Ishikawa (cell line): Measurements from ENCODE around the gene MGAM2.
A peak's percentile ranks its signal among the peaks of the same experiment; 100 is the strongest.

Experiments
- CEBPB ChIP-seq: IDR thresholded peaks from 2 replicates; pipeline ENCODE4 v1.6.1; 2012
- CREB1 ChIP-seq: IDR thresholded peaks from 2 replicates; pipeline ENCODE4 v1.6.1; 2012; ENCODE audit warnings: low read depth
- EGR1 ChIP-seq: IDR thresholded peaks from 2 replicates; pipeline ENCODE4 v1.6.1; 2012
- EP300 ChIP-seq: IDR thresholded peaks from 2 replicates; pipeline ENCODE4 v1.6.1; 2012; ENCODE audit warnings: borderline replicate concordance
- FOXM1 ChIP-seq: IDR thresholded peaks from 2 replicates; pipeline ENCODE4 v1.6.1; 2012; ENCODE audit warnings: low read depth, borderline replicate concordance
- MAX ChIP-seq: IDR thresholded peaks from 2 replicates; pipeline ENCODE4 v1.6.1; 2012
- NFIC ChIP-seq: IDR thresholded peaks from 2 replicates; pipeline ENCODE4 v1.6.1; 2012
- RAD21 ChIP-seq: IDR thresholded peaks from 2 replicates; pipeline ENCODE4 v1.6.1; 2012; ENCODE audit warnings: low read depth
- REST ChIP-seq: IDR thresholded peaks from 2 replicates; pipeline ENCODE4 v1.6.1; 2012; ENCODE audit warnings: low read depth, mild to moderate bottlenecking
- TAF1 ChIP-seq: IDR thresholded peaks from 2 replicates; pipeline ENCODE4 v1.6.1; 2012; ENCODE audit warnings: low read depth, mild to moderate bottlenecking
- TCF12 ChIP-seq: IDR thresholded peaks from 2 replicates; pipeline ENCODE4 v1.6.1; 2012; ENCODE audit warnings: low read depth
- TEAD4 ChIP-seq: IDR thresholded peaks from 2 replicates; pipeline ENCODE4 v1.6.1; 2012
- USF1 ChIP-seq: IDR thresholded peaks from 2 replicates; pipeline ENCODE4 v1.6.1; 2012
- YY1 ChIP-seq: IDR thresholded peaks from 2 replicates; pipeline ENCODE4 v1.6.1; 2012; ENCODE audit warnings: low read depth
- ZBTB7A ChIP-seq: IDR thresholded peaks from 2 replicates; pipeline ENCODE4 v1.6.1; 2012; ENCODE audit warnings: low read depth

Gene MGAM2

GRCh38 chr7:142200206-142200605 is 88.7 kb downstream of the MGAM2 start:
- TF ChIP-seq RAD21 (no peak), TAF1 (no peak), TEAD4 (no peak), NFIC (no peak), FOXM1 (no peak), MAX (no peak), YY1 (no peak), CEBPB (no peak), REST (no peak), TCF12 (no peak), EP300 (no peak), USF1 (no peak), CREB1 (no peak), ZBTB7A (no peak)

GRCh38 chr7:142228537-142229104 is 117.1 kb downstream of the MGAM2 start:
- TF ChIP-seq TEAD4 (no peak), MAX (no peak)

GRCh38 chr7:142231716-142232115 is 120.2 kb downstream of the MGAM2 start:
- TF ChIP-seq ZBTB7A (no peak), RAD21 (peak; percentile 5; the same call in 1 of the 2 replicates), USF1 (peak; percentile 46)

GRCh38 chr7:142240546-142240945 is 129.0 kb downstream of the MGAM2 start:
- no peak for TF ChIP-seq MAX
- TF ChIP-seq CEBPB, result no peak
- TF ChIP-seq ZBTB7A, result no peak
- TF ChIP-seq NFIC, result no peak
- TF ChIP-seq USF1, result no peak
- no peak for TF ChIP-seq TEAD4
- TF ChIP-seq CREB1, result no peak
- TF ChIP-seq FOXM1, result no peak
- no peak for TF ChIP-seq EP300
- no peak for TF ChIP-seq REST
- no peak for TF ChIP-seq TAF1
- no peak for TF ChIP-seq RAD21
- no peak for TF ChIP-seq YY1
- no peak for TF ChIP-seq EGR1
- no peak for TF ChIP-seq TCF12

GRCh38 chr7:142243823-142244222 is 132.3 kb downstream of the MGAM2 start:
- TF ChIP-seq FOXM1 (no peak), CEBPB (no peak), USF1 (no peak), REST (no peak), RAD21 (no peak), TAF1 (no peak)
